Stomach (tissue), 9 donors: ENCODE results near the gene SANBR. TPM values are rescaled to one million over a fixed set of nuclear protein-coding genes. Genes with fewer than 3 reads are reported as not detected.

Experiments used
- DNase-seq, 2 donors: peaks; one replicate each; pipeline versions ENCODE4 v3.0.0 to v3.0.0-alpha.2; 2013 to 2019
- H3K27ac ChIP-seq, 5 donors: fragments of 200-600 bp in 4 of 5; sonication (generic) in 4 of 5; one replicate each; pipeline ENCODE4 v1.5.1; 2013 to 2019; ENCODE audit warnings: mild to moderate bottlenecking in 1 of 5, moderate library complexity in 1 of 5
- H3K27me3 ChIP-seq, 3 donors: fragments of 200-600 bp; sonication (generic); one replicate each; pipeline ENCODE4 v1.5.1; 2017 to 2019; ENCODE audit warnings: mixed run types in 1 of 3
- H3K36me3 ChIP-seq, 4 donors: fragments of 200-600 bp; sonication (generic); 1 replicate in 3 of 4; 2 replicates in 1 of 4; pipeline ENCODE4 v1.5.1; 2016 to 2019
- H3K4me1 ChIP-seq, 4 donors: fragments of 200-600 bp; sonication (generic); one replicate each; pipeline ENCODE4 v1.5.1; 2016 to 2019
- H3K4me3 ChIP-seq, 4 donors: fragments of 200-600 bp; sonication (generic) in 3 of 4; one replicate each; pipeline ENCODE4 v1.5.1; 2016 to 2019; ENCODE audit warnings: mild to moderate bottlenecking in 1 of 4
- H3K9me3 ChIP-seq, 4 donors: fragments of 200-600 bp; sonication (generic); one replicate each; pipeline ENCODE4 v1.5.1; 2016 to 2019
- CTCF ChIP-seq, 7 experiments: fragments of 450-650 bp in 4 of 7; fragments of 200-600 bp in 3 of 7; sonication (generic) in 3 of 7; IDR thresholded peaks; one replicate each; pipeline ENCODE4 v1.5.1; 2016 to 2019; ENCODE audit warnings: antibody characterized with exemption in 7 of 7, control low read depth in 2 of 7, mild to moderate bottlenecking in 1 of 7
- EP300 ChIP-seq: sonication (generic); formaldehyde crosslinking; IDR thresholded peaks from one replicate; pipeline ENCODE4 v1.6.1; 2017; ENCODE audit warnings: antibody characterized with exemption
- POLR2A ChIP-seq, 4 donors: fragments of 450-650 bp; IDR thresholded peaks; one replicate each; pipeline ENCODE4 v1.6.1; 2016; ENCODE audit warnings: antibody characterized with exemption in 4 of 4, control low read depth in 2 of 4, mild to moderate bottlenecking in 1 of 4, moderate library complexity in 1 of 4
- POLR2AphosphoS5 ChIP-seq, 3 donors: sonication (generic); formaldehyde crosslinking; IDR thresholded peaks; one replicate each; pipeline ENCODE4 v1.6.1; 2016; ENCODE audit warnings: antibody characterized with exemption in 3 of 3
- WGBS, 5 donors: extraction: QIAGEN DNeasy Blood & Tissue Kit in 3 of 5; methylation state at CpG; one replicate each; pipeline versions ENCODE4 v1.1.5 to v1.1.7; 2013 to 2018; 5-methylcytosine and 5-hydroxymethylcytosine counted together
- intact Hi-C: fragments of 100-400 bp; cut with DNase I; formaldehyde crosslinking; loops from one replicate; pipeline ENCODE4 v1.15.1; 2023; ENCODE audit warnings: low total_unique reads
- polyA plus RNA-seq, 3 donors: library from polyadenylated mRNA; stranded (reverse); fragments of 200-250 nt; gene quantifications; one replicate each; pipeline ENCODE4 v1.2.3, GENCODE V29; 2013
- total RNA-seq, 5 donors: library from RNA; depleted of rRNA; stranded (reverse); fragments of >200 nt; gene quantifications; one replicate each; pipeline versions ENCODE4 v1.1.0 to v1.2.3, GENCODE V29; 2014 to 2016
- donor health status: healthy with polysubstance abuse.
- donor health status: Bipolar disorder and iron deficiency.
- donor health status: healthy.

The SANBR gene
- total and polyA plus RNA-seq, 8 donors = 1.2 to 48.7 (median 6.3) TPM

- H3K36me3 ChIP-seq = peaks cover 0 to 14% (median 11%) of the 10 kb centered on the region in 4 donors
- no peaks in the 10 kb centered on the region for H3K9me3 ChIP-seq
- peaks cover 0 to 14% (median 7%) of the 10 kb centered on the region in 4 donors for H3K4me1 ChIP-seq
- no peak overlapping the region for H3K27ac ChIP-seq
- no peak for TF ChIP-seq POLR2AphosphoS5 (IDR thresholded peaks at IDR 0.05)
- TF ChIP-seq CTCF (IDR thresholded peaks at IDR 0.05) = no peak
- no peak for TF ChIP-seq EP300
- TF ChIP-seq POLR2A (IDR thresholded peaks at IDR 0.05) = no peak
- no peaks in the 10 kb centered on the region for H3K27me3 ChIP-seq
- no peak overlapping the region for H3K4me3 ChIP-seq
- DNase-seq = no peak
- intact Hi-C loops = no loop called here
These were observed 6.3 kb upstream of the SANBR start for GRCh38 chr2:61059382-61059781.

- Histone ChIP-seq H3K9me3 (no peaks in the 10 kb centered on the region), H3K4me3 (no peak overlapping the region), H3K4me1 (no peaks in the 10 kb centered on the region), H3K27me3 (no peaks in the 10 kb centered on the region), H3K36me3 (peaks cover 9 to 62% (median 58%) of the 10 kb centered on the region in 4 donors), H3K27ac (no peak overlapping the region)
- DNase-seq = no peak
- intact Hi-C loops = no loop called here
- TF ChIP-seq POLR2AphosphoS5 (IDR thresholded peaks at IDR 0.05) = no peak
- TF ChIP-seq EP300 = no peak
- TF ChIP-seq CTCF (IDR thresholded peaks at IDR 0.05) = no peak
- 88 to 100% (median 94%) methylated on average over 1 of the region's 1 CpG for WGBS, 5 donors
These were observed 8.4 kb downstream of the SANBR start for GRCh38 chr2:61074100-61074499.

GRCh38 chr2:61085883-61086282 lies 20.2 kb downstream of the SANBR start:
- no peak for DNase-seq
- H3K27me3 ChIP-seq = no peaks in the 10 kb centered on the region
- TF ChIP-seq EP300 (no peak), POLR2A (IDR thresholded peaks at IDR 0.05) (no peak), POLR2AphosphoS5 (IDR thresholded peaks at IDR 0.05) (no peak), CTCF (IDR thresholded peaks at IDR 0.05) (no peak)
- no peak overlapping the region for H3K4me3 ChIP-seq
- H3K4me1 ChIP-seq = no peaks in the 10 kb centered on the region
- no peaks in the 10 kb centered on the region for H3K9me3 ChIP-seq
- H3K36me3 ChIP-seq = peaks cover 0 to 80% (median 53%) of the 10 kb centered on the region in 4 donors
- no peak overlapping the region for H3K27ac ChIP-seq
- intact Hi-C loops = no loop called here
- WGBS, 5 donors = 95 to 100% (median 97%) methylated on average over 1 of the region's 1 CpG

- no peaks in the 10 kb centered on the region for H3K9me3 ChIP-seq
- intact Hi-C loops = no loop called here
- no peaks in the 10 kb centered on the region for H3K4me1 ChIP-seq
- peaks cover 0 to 63% (median 55%) of the 10 kb centered on the region in 4 donors for H3K36me3 ChIP-seq
- TF ChIP-seq EP300 = no peak
- TF ChIP-seq CTCF (IDR thresholded peaks at IDR 0.05) = no peak
- TF ChIP-seq POLR2AphosphoS5 (IDR thresholded peaks at IDR 0.05) = no peak
- no peak for TF ChIP-seq POLR2A (IDR thresholded peaks at IDR 0.05)
- no peak for DNase-seq
- no peak overlapping the region for H3K27ac ChIP-seq
- no peak overlapping the region for H3K4me3 ChIP-seq
- H3K27me3 ChIP-seq = no peaks in the 10 kb centered on the region
These were observed 24.1 kb downstream of the SANBR start for GRCh38 chr2:61089797-61090196.
